Stimulated activated CD8-positive, alpha-beta memory T cell treated with anti-CD3 and anti-CD28 coated beads, Interleukin-12 subunit alpha, Interleukin-12 subunit beta, amount 100 ng/mL, for 1 hour (primary cell): Measurements from ENCODE around the gene ANAPC10.
"Not testable (repeated sequence)": the region's sequence is repeated elsewhere in the genome, so short reads cannot be mapped to it uniquely, and the experiment has no call there.

Source experiments
- DNase-seq: peaks from one replicate; pipeline ENCODE4 v3.0.0-alpha.2; 2020; ENCODE audit warnings: low read depth

Gene ANAPC10

GRCh38 chr4:145003675-145004074 is 94.3 kb downstream of the ANAPC10 start:
- DNase-seq: no peak

DNA sequence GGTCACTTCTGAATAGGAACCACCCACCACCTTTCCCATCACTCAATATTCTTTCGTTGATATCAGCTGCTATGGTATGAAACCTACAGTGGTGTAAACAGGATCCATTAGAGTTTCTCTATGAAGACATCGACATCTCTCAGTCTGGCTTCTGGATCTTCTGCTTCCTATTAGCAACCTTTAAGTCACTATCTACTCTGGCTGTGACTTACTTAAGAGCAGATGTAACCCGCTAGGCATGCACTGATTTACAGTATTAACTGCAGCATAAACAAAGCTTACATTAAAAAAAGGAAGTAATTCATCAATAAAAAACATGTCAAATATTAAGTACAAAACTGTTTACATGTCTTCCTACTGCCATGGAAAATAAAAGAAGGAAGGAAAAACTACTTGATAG is 96.4 kb downstream of the ANAPC10 start:
- no peak for DNase-seq

- not testable (repeated sequence) for DNase-seq
These were observed 97.3 kb downstream of the ANAPC10 start for GRCh38 chr4:145000656-145001055.

- DNase-seq: no peak
These were observed 108.7 kb downstream of the ANAPC10 start for GRCh38 chr4:144989306-144989705.

DNA sequence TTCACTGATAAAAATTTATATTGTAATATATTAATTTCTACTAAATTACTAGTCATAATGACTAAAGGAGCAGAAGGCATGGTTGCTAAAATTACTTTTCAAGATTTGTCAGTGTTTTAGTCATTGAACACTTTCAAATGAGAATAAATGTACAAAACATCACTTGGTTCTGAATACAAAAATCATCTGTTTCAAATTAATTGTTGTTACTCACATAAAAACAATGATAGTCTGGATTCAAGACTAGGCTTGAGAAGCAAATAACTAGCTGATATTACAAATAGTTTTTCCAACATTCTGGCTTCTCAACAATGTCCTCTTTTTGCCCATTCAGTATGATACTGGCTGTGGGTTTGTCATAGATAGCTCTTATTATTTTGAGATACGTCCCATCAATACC is 112.5 kb downstream of the ANAPC10 start:
- DNase-seq: no peak

GRCh38 chr4:144985014-144985413 is 113.0 kb downstream of the ANAPC10 start:
- DNase-seq: no peak

DNA sequence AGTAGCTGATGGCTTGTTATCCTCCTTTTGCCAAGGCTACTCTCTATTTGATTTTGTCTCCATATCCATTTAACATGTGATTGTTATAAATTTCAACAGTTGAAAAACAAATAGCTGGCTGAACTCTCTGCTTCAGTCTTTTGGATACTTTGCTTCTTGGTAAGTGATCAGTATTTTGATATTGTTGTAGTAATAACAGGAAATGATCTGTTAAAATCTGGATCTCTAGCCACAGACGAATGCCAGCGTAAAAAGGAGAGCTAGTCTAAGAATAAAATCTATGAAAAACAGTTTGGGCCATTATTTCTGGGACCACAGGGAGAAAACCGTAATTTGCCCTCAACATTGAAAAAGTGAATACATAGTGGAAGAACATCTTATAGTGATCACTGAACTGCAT is 113.8 kb downstream of the ANAPC10 start:
- DNase-seq: no peak

DNA sequence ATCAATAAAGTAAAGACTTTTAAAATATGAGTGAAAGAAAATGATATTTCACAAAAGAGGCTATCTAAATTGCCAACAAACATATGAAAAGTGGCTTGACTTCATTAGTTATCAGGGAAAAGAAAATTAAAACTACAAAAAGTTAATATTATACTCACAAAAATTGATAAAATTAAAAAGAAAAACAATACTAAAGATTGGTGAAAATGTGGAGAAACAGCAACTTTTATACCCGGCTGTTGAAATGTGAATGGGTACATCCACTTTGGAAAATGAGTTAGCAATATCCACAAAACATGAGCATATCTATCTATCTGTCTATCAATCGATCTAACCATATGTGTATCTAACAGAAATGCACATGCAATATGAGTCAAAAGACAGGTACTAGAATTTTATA is 122.3 kb downstream of the ANAPC10 start:
- no peak for DNase-seq

DNA sequence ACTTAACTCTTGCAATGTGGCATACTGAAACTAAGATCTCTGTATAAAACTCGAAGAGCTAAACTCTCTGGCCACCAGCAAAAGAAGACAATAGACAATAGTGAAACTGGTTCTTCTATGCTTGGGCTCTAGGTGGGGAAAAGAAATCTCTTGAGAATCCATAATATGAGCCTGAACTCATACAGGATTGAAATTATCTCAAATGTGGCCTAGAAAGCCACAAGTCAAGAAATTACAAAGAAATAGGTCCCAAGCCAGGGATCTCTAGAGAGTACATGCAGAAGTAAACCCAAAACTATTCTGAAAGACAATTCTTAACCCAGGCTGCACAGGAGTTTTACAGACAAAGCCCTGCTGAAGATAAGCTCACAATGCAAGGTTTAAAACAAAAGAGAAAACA is 127.4 kb downstream of the ANAPC10 start:
- DNase-seq: no peak

- DNase-seq: no peak
These were observed 128.2 kb downstream of the ANAPC10 start for GRCh38 chr4:144969821-144970220.

DNA sequence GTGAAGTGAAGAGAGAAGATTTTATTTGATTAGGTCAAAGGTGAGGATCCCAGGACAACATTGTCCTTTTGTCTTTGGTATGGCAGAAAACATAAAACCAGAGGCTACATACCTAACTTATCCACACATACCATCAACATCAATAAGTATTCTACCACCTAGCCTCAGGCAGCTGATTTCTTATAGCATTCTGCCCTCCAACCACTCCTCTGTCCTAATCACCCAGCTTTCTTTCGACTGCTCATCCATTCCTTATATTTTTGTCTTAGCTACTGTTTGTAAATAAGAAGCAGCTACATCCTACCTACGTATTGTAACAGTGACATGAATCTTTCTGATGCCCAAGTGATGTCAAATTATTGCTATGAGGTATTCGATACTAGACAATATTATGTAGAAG is 129.4 kb downstream of the ANAPC10 start:
- no peak for DNase-seq

DNA sequence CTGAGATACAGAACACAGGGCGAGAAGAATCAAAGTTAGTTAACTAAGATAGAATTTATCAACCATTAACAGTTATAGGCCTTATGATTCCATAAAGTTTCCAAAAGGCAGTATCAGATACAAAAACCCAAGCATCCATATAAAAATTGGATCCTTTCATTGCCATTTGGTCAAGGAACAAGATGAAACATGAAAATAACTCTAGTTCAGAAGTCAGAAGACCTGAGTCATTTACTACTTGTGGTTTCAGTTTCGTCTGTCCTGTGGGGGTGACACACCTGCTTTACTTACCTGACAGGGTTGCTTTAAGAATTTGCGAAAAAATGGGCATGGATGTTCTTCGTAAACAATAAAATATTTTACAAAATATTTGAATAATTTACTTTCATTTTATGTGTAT is 130.8 kb downstream of the ANAPC10 start:
- DNase-seq: no peak

DNA sequence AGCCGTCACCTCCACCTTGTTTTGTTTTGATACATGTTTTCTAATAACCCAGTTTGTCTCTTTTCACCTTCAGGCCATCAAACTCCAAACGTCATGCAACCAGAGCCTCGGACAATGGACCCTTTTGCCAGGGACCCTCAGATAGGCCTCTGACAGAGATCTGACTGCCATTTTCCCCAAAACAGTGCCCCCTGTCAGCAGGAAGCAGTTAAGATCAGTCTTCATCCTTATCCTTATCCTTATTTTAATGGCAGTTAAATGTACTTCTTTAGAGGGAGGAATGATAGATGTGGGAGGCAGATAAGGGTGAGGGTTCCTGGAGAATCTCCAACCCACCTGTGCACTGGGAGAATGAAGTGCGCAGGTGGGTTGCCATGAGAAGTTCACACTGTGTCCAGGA is 135.7 kb downstream of the ANAPC10 start:
- no peak for DNase-seq

- DNase-seq: no peak
These were observed 142.9 kb downstream of the ANAPC10 start for GRCh38 chr4:144955104-144955503.

- DNase-seq: no peak
These were observed 143.8 kb downstream of the ANAPC10 start for GRCh38 chr4:144954230-144954629.

- no peak for DNase-seq
These were observed 149.6 kb downstream of the ANAPC10 start for GRCh38 chr4:144948421-144948820.

- DNase-seq: no peak
These were observed 150.0 kb downstream of the ANAPC10 start for GRCh38 chr4:144948009-144948408.
